ENCODE measurements around the gene MAD2L1BP.
"Not testable (repeated sequence)": the region's sequence is repeated elsewhere in the genome, so short reads cannot be mapped to it uniquely, and the experiment has no call there.

Gene MAD2L1BP

GRCh38 chr6:43627008-43627825, 8.4 kb upstream of the MAD2L1BP start:
- no peak for DNase-seq (ENCODE audit: low read depth)

GRCh38 chr6:43628393-43629103, 7.1 kb upstream of the MAD2L1BP start:
- DNase-seq (ENCODE audit: low read depth) = no peak

- peak; percentile 90 for DNase-seq (ENCODE audit: low read depth)
Observed at GRCh38 chr6:43629104-43629504, 6.5 kb upstream of the MAD2L1BP start, which contains the start of gene GTPBP2. GTPBP2 (minus strand) TSS chr6:43629264; CDS start chr6:43629162, 102 bp downstream.

GRCh38 chr6:43629505-43630300, 5.9 kb upstream of the MAD2L1BP start:
- peak; percentile 81 for DNase-seq (ENCODE audit: low read depth)

- DNase-seq (ENCODE audit: low read depth) = no peak
Observed at GRCh38 chr6:43630980-43631619, 4.5 kb upstream of the MAD2L1BP start.

GRCh38 chr6:43633002-43633401, 2.6 kb upstream of the MAD2L1BP start:
- DNase-seq (ENCODE audit: low read depth) = not testable (repeated sequence)

- no peak for DNase-seq (ENCODE audit: low read depth)
Observed at GRCh38 chr6:43634702-43635303, 837 bp upstream of the MAD2L1BP start.

GRCh38 chr6:43636308-43636659, 644 bp downstream of the MAD2L1BP start:
- DNase-seq (ENCODE audit: low read depth) = no peak

- no peak for DNase-seq (ENCODE audit: low read depth)
Observed at GRCh38 chr6:43639984-43640800, 4.6 kb downstream of the MAD2L1BP start.

- DNase-seq (ENCODE audit: low read depth) = peak; percentile 35
Observed at GRCh38 chr6:43644940-43645612, 9.4 kb downstream of the MAD2L1BP start, which contains the start of gene RSPH9. RSPH9 (plus strand) TSS chr6:43645036; CDS start chr6:43645099, 63 bp downstream.

GRCh38 chr6:43645613-43645964, 9.9 kb downstream of the MAD2L1BP start:
- DNase-seq (ENCODE audit: low read depth) = no peak

GRCh38 chr6:43647613-43648012, 12.0 kb downstream of the MAD2L1BP start:
- no peak for DNase-seq (ENCODE audit: low read depth)

- DNase-seq (ENCODE audit: low read depth) = no peak
Observed at GRCh38 chr6:43648248-43648647, 12.6 kb downstream of the MAD2L1BP start.

- DNase-seq (ENCODE audit: low read depth) = not testable (repeated sequence)
Observed at GRCh38 chr6:43652822-43653221, 17.2 kb downstream of the MAD2L1BP start.

- DNase-seq (ENCODE audit: low read depth) = no peak
Observed at GRCh38 chr6:43657221-43657802, 21.7 kb downstream of the MAD2L1BP start.

GRCh38 chr6:43658161-43658560, 22.5 kb downstream of the MAD2L1BP start:
- no peak for DNase-seq (ENCODE audit: low read depth)

- DNase-seq (ENCODE audit: low read depth) = not testable (repeated sequence)
Observed at GRCh38 chr6:43662948-43663347, 27.3 kb downstream of the MAD2L1BP start.

- no peak for DNase-seq (ENCODE audit: low read depth)
Observed at GRCh38 chr6:43665376-43665775, 29.7 kb downstream of the MAD2L1BP start.

GRCh38 chr6:43666196-43666920, 30.7 kb downstream of the MAD2L1BP start:
- no peak for DNase-seq (ENCODE audit: low read depth)
